Activated T-cell treated with anti-CD3 and anti-CD28 coated beads for 4 hours (primary cell): ENCODE data around the gene C10orf67.
"Not testable (repeated sequence)": the region's sequence is repeated elsewhere in the genome, so short reads cannot be mapped to it uniquely, and the experiment has no call there.

Experiments
- DNase-seq: peaks from one replicate; pipeline ENCODE4 v3.0.0-alpha.2; 2020

Gene C10orf67

GRCh38 chr10:23344241-23344841, at the start of gene C10orf67:
Gene C10orf67, minus strand, starts transcription at chr10:23344797. Its CDS starts 23 bp downstream, at chr10:23344774.
- DNase-seq, result no peak

GRCh38 chr10:23391821-23392220, 47.2 kb upstream of the C10orf67 start:
- DNase-seq, result no peak

GRCh38 chr10:23390809-23391208, 46.2 kb upstream of the C10orf67 start:
- no peak for DNase-seq

GRCh38 chr10:23390408-23390807, 45.8 kb upstream of the C10orf67 start:
- not testable (repeated sequence) for DNase-seq

- not testable (repeated sequence) for DNase-seq
These were observed 42.9 kb upstream of the C10orf67 start for GRCh38 chr10:23387516-23387915.

- DNase-seq, result no peak
These were observed 41.5 kb upstream of the C10orf67 start for GRCh38 chr10:23386052-23386451.

- no peak for DNase-seq
These were observed 39.8 kb upstream of the C10orf67 start for GRCh38 chr10:23384364-23384763.

- no peak for DNase-seq
These were observed 39.0 kb upstream of the C10orf67 start for GRCh38 chr10:23383637-23384036.

GRCh38 chr10:23381298-23382040, 36.9 kb upstream of the C10orf67 start:
- no peak for DNase-seq

- DNase-seq, result no peak
These were observed 35.1 kb upstream of the C10orf67 start for GRCh38 chr10:23379686-23380085.

GRCh38 chr10:23376229-23376655, 31.6 kb upstream of the C10orf67 start:
- DNase-seq, result no peak

GRCh38 chr10:23375366-23375765, 30.8 kb upstream of the C10orf67 start:
- no peak for DNase-seq

- no peak for DNase-seq
These were observed 28.6 kb upstream of the C10orf67 start for GRCh38 chr10:23373156-23373555.

- DNase-seq, result no peak
These were observed 26.5 kb upstream of the C10orf67 start for GRCh38 chr10:23371073-23371472.

GRCh38 chr10:23370106-23370505, 25.5 kb upstream of the C10orf67 start:
- no peak for DNase-seq

GRCh38 chr10:23368816-23369640, 24.4 kb upstream of the C10orf67 start:
- DNase-seq, result no peak

- no peak for DNase-seq
These were observed 23.4 kb upstream of the C10orf67 start for GRCh38 chr10:23367896-23368595.

- not testable (repeated sequence) for DNase-seq
These were observed 20.9 kb upstream of the C10orf67 start for GRCh38 chr10:23365417-23366030.

- no peak for DNase-seq
These were observed 19.8 kb upstream of the C10orf67 start for GRCh38 chr10:23364378-23364777.

GRCh38 chr10:23363793-23364135, 19.2 kb upstream of the C10orf67 start:
- no peak for DNase-seq

GRCh38 chr10:23362879-23363792, 18.5 kb upstream of the C10orf67 start:
- DNase-seq, result peak; percentile 20
